GM18951 (cell line): ENCODE measurements around the gene PPP1R3E.

ENCODE experiments used
- POLR2A ChIP-seq: IDR thresholded peaks from 4 replicates; pipeline ENCODE4 v1.6.1; 2011; ENCODE audit warnings: mild to moderate bottlenecking; ENCODE audit not compliant: insufficient read length, insufficient read depth; ENCODE audit errors: extremely low read depth
- in situ Hi-C: fragments of 300-500 bp; cut with MboI; formaldehyde crosslinking; loops from one replicate; pipeline ENCODE4 v1.12.0; 2022; ENCODE audit warnings: low sequenced_read_pairs, mixed read lengths, inconsistent platforms; ENCODE audit not compliant: unreplicated experiment

The PPP1R3E gene

DNA sequence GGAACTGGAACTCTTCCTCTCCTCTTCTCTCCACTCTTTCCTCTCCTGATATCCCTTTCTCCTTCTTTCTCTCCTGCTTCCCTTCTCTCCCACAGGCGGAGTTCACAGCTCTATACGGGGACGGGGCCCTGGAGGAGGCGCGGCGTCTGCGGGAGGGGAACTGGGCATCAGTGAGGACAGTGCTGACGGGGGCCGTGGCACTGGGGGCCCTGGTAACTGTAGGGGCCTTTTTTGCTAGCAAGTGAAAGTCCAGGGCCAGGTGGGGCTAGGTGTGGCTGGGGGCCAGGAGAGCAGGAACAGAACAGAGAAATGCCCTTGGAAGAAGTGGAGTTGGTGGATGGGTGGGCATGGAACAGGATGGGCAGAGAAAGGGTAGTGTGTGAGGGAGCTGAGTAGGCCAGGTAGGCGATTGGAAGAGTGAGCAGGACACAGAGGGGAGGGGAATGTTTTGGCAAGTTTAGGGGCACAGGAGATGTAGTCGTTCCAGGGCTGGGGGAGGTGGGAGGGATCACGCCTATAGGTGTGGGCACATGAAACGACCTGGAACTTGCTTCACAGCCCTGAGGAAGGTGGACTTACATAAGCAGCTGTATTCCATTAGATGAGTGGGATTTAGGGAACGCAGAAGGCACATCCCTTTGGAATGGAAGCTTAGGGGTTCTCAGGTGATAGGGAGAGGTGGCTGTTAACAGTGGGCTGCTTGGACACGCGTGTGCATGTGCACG lies 6.2 kb upstream of the PPP1R3E start:
- no peak for TF ChIP-seq POLR2A
- in situ Hi-C loops: no loop called here

GRCh38 chr14:23307687-23308644 lies 5.3 kb upstream of the PPP1R3E start:
- no peak for TF ChIP-seq POLR2A
- in situ Hi-C loops: no loop called here

DNA sequence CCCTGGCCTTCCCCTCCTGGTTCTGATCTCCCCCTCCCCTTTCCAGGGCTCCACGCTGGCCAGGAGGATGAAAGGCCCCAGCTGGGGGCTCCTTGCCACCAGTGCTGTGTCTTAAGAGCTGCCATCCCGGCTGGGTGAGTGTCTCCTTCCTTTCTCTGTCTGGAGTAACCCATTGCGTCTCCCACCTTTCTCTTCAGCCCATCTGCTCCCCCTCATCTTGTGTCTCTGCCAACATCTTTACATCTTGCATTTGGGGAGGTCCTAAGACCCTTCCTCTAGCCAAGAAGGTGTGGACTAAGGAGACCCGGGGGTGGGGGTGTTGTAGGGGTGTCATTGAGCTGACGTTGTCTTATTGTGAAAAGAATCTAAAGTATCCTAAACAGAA lies 4.5 kb upstream of the PPP1R3E start:
- in situ Hi-C loops: no loop called here
- no peak for TF ChIP-seq POLR2A

GRCh38 chr14:23306412-23307145 lies 3.9 kb upstream of the PPP1R3E start, which contains the start of gene BCL2L2:
TSS of gene BCL2L2 (plus strand) at chr14:23306833. CDS start at chr14:23307768, 935 bp downstream.
- peak; percentile 79 for TF ChIP-seq POLR2A
- in situ Hi-C loops: no loop called here

DNA sequence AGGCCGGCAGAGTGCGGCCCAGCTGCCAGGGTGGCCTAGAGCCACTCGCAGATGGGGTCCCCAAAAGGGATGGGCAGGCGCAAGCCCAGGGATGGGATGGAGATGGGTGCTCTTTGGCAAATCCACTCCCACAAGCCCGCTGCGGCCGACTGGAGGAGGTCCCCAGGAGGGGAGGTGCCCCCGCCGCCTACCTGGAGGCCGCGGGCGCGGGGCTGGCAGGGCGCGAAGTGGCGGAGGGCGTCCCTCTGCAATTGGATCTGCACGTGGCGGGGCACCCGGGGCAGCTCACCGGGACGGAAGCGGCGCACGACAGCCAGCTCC lies 730 bp downstream of the PPP1R3E start:
- in situ Hi-C loops: no loop called here
- TF ChIP-seq POLR2A: peak; percentile 66

DNA sequence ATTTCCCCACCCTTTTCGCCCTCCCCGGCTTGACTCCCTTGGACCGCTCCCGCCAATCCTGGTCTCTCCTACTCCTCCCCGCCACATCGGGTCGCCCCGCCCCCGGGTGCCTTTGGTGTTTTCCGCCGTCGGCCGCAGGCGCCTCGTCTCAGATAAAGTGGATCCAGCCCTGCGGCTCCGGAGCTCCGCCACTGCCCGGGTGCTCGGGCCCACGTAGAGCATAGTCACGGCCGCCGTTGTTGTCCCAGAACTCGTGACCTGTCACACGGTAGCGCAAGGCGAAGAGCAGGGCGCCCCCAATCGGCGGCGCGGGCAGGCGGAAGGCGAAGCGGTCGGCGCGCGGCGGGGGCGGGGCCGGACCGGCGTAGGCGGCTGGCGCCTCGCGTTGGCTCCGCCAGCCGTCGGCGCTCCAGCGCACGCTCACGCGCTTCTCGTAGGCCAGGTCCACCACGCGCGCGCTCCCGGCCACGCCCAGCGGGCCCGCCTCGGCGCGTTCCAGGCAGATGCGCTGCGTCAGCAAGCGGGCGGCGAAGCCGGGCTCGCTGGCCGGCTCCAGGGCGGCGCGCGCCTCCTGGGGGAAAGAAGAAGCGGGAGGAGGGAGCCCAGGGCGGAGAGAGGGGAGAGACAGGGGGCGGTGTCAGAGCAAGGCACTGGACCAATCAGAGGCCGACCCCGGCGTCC lies 1.2 kb downstream of the PPP1R3E start:
- in situ Hi-C loops: no loop called here
- TF ChIP-seq POLR2A: peak; percentile 56

DNA sequence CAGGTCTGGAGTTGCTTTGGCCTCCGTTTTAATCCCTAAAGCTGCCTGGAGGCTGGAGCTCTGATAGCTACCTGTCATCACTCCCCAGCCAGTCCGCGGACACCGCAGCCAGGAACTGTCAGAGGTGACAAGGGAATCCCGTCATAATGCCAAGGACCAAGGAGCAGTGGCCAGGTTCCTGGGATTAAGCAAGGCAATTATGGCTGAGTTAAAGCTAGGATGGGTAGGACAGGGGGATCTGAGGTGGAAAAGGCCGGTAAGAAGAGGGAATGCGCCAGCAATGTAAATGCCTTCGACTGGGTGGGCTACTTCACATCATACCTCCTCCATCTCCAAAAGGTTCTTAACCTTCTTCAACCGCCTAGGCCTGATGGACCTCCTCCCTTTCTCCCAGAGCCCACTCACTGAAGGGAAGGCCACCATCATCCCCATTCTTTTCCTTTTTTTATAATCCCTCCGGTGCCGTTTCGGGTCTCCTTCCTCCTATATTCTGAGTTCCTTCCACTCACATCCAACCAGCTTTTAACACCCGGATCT lies 1.9 kb downstream of the PPP1R3E start:
- in situ Hi-C loops: no loop called here
- no peak for TF ChIP-seq POLR2A

- no peak for TF ChIP-seq POLR2A
- in situ Hi-C loops: no loop called here
These were observed 2.5 kb downstream of the PPP1R3E start for GRCh38 chr14:23299986-23300686.

- TF ChIP-seq POLR2A: no peak
- in situ Hi-C loops: no loop called here
These were observed 3.3 kb downstream of the PPP1R3E start for GRCh38 chr14:23299211-23299957.

GRCh38 chr14:23297611-23298277 lies 4.9 kb downstream of the PPP1R3E start:
- TF ChIP-seq POLR2A: no peak
- in situ Hi-C loops: no loop called here

GRCh38 chr14:23297096-23297495 lies 5.6 kb downstream of the PPP1R3E start:
- TF ChIP-seq POLR2A: no peak
- in situ Hi-C loops: no loop called here
